ENCODE results near the gene CADM2. TPM values are rescaled to one million over a fixed set of nuclear protein-coding genes. Genes with fewer than 3 reads are reported as not detected.

CADM2 gene
- total RNA-seq, 1 experiment from 2014 or later: not detected

- Histone ChIP-seq H3K9me3 (ENCODE audit: control insufficient read depth in 1 of 2, insufficient read depth in 1 of 2, low read depth in 1 of 2, low read length in 2 of 2) (peaks cover 9 to 17% of the 10 kb centered on the region in 2 experiments; a peak in 2 of 4 replicates), H3K36me3 (ENCODE audit: control insufficient read depth in 1 of 2, insufficient read depth in 2 of 2, low read length in 2 of 2) (no peaks in the 10 kb centered on the region), H4K20me1 (ENCODE audit: insufficient read depth) (no peaks in the 10 kb centered on the region), H3K27me3 (ENCODE audit: insufficient read depth, low read length) (no peaks in the 10 kb centered on the region), H3K4me1 (ENCODE audit: control insufficient read depth in 1 of 2, insufficient read depth in 2 of 2, low read length in 2 of 2) (no peaks in the 10 kb centered on the region), H3K79me2 (ENCODE audit: insufficient read depth, low read length) (no peaks in the 10 kb centered on the region), H3K27ac (ENCODE audit: low read depth, low read length) (no peak overlapping the region), H3K9me2 (ENCODE audit: insufficient read depth) (no peaks in the 10 kb centered on the region), H3K4me3 (replicated peaks in 1 of 2; ENCODE audit: low read depth in 1 of 2, low read length in 2 of 2) (no peak overlapping the region), H3K4me2 (ENCODE audit: low read length) (no peak overlapping the region), H3K9ac (ENCODE audit: low read length) (no peak overlapping the region), H2AFZ (ENCODE audit: low read depth, low read length, poor library complexity, severe bottlenecking) (no peak overlapping the region)
- TF ChIP-seq EZH2 (IDR thresholded peaks at IDR 0.05) (no peak), ZBTB33 (IDR thresholded peaks at IDR 0.05; ENCODE audit: extremely low read depth, insufficient replicate concordance, low read length) (no peak), MAX (IDR thresholded peaks at IDR 0.05) (no peak), ATF3 (IDR thresholded peaks at IDR 0.05) (no peak), POLR2AphosphoS5 (IDR thresholded peaks at IDR 0.05; ENCODE audit: low read depth, low read length) (no peak), EZH2phosphoT487 (IDR thresholded peaks at IDR 0.05; ENCODE audit: borderline replicate concordance) (no peak), TCF7L2 (IDR thresholded peaks at IDR 0.05; ENCODE audit: borderline replicate concordance, extremely low read depth, insufficient read depth, insufficient read length) (no peak), YY1 (IDR thresholded peaks at IDR 0.05; ENCODE audit: extremely low read depth, insufficient replicate concordance, low read depth, low read length) (no peak), EGR1 (IDR thresholded peaks at IDR 0.05; ENCODE audit: low read depth) (no peak), POLR2A (IDR thresholded peaks at IDR 0.05; ENCODE audit: borderline replicate concordance, extremely low read depth, insufficient read depth, insufficient read length) (no peak), FOSL1 (IDR thresholded peaks at IDR 0.05; ENCODE audit: low read depth) (no peak), SRF (IDR thresholded peaks at IDR 0.05; ENCODE audit: low read depth) (no peak), SIN3A (IDR thresholded peaks at IDR 0.05; ENCODE audit: low read depth) (no peak), CEBPB (IDR thresholded peaks at IDR 0.05; ENCODE audit: low read depth) (no peak), ZNF274 (IDR thresholded peaks at IDR 0.05; ENCODE audit: low read depth, low read length) (no peak), ZFX (IDR thresholded peaks at IDR 0.05) (no peak), JUND (IDR thresholded peaks at IDR 0.05) (no peak), CBX3 (IDR thresholded peaks at IDR 0.05; ENCODE audit: low read depth) (no peak)
- intact Hi-C loops (cut with micrococcal nuclease): no loop called here
- ATAC-seq: no peak
- ChIA-PET POLR2A (no interaction called here), CTCF (no interaction called here), RAD21 (ENCODE audit: low non-redundant PET in 1 of 2, low total read pairs in 2 of 2, uncharacterized antibody in 2 of 2, unreplicated experiment in 2 of 2) (no interaction called here)
- DNase-seq (ENCODE audit: low read depth, low spot score): no peak
- BruUV-seq (replicated peaks): no TSS peak
Measured at GRCh38 chr3:85377115-85377514, 418.3 kb downstream of the CADM2 start.
